ENCODE measurements around the gene FOXL3. TPM values are rescaled to one million over a fixed set of nuclear protein-coding genes. Genes with fewer than 3 reads are reported as not detected.

Gene FOXL3
- total RNA-seq, 4 donors from 2014 or later, result not detected

- TF ChIP-seq EP300 (IDR thresholded peaks at IDR 0.05) (no peak), CTCF (IDR thresholded peaks at IDR 0.05) (no peak), POLR2AphosphoS5 (IDR thresholded peaks at IDR 0.05) (no peak), POLR2A (IDR thresholded peaks at IDR 0.05; ENCODE audit: low read depth) (no peak)
Observed at GRCh38 chr7:325811-326210, 35.8 kb downstream of the FOXL3 start.

GRCh38 chr7:326273-326672, 36.3 kb downstream of the FOXL3 start:
- TF ChIP-seq POLR2AphosphoS5 (IDR thresholded peaks at IDR 0.05) (no peak), EP300 (IDR thresholded peaks at IDR 0.05) (no peak), CTCF (IDR thresholded peaks at IDR 0.05) (no peak), POLR2A (IDR thresholded peaks at IDR 0.05; ENCODE audit: low read depth) (no peak)
- peak overlapping the region in 2 of 4 donors; percentile 31 to 35 for H3K27ac ChIP-seq (replicated peaks in 1 of 4)
- WGBS, result 87% methylated on average over 9 of the region's 9 CpGs
- no peaks in the 10 kb centered on the region for H3K36me3 ChIP-seq
- peaks cover 0 to 7% (median 5%) of the 10 kb centered on the region in 4 donors for H3K9me3 ChIP-seq
- DNase-seq (ENCODE audit: extremely low spot score), result no peak
- intact Hi-C loops (cut with DNase I), result no loop called here
- H3K4me3 ChIP-seq, result no peak overlapping the region
- H3K27me3 ChIP-seq, result peaks cover 0 to 6% (median 0%) of the 10 kb centered on the region in 4 donors
- H3K4me1 ChIP-seq, result peaks cover 8 to 15% (median 13%) of the 10 kb centered on the region in 4 donors

More at GRCh38 chr7:325811-326210, 35.8 kb downstream of the FOXL3 start:
- H3K27ac ChIP-seq (replicated peaks in 1 of 4), result peak overlapping the region in 1 of 4 donors; percentile 35
- no peaks in the 10 kb centered on the region for H3K36me3 ChIP-seq
- peaks cover 8 to 15% (median 13%) of the 10 kb centered on the region in 4 donors for H3K4me1 ChIP-seq
- no peak overlapping the region for H3K4me3 ChIP-seq
- peaks cover 0 to 11% (median 0%) of the 10 kb centered on the region in 4 donors for H3K27me3 ChIP-seq
- intact Hi-C loops (cut with DNase I), result no loop called here
- 93% methylated on average over 11 of the region's 11 CpGs for WGBS
- H3K9me3 ChIP-seq, result peaks cover 0 to 7% (median 5%) of the 10 kb centered on the region in 4 donors
- DNase-seq (ENCODE audit: extremely low spot score), result no peak

- 74% methylated on average over 6 of the region's 6 CpGs for WGBS
- intact Hi-C loops (cut with DNase I), result no loop called here
- peak overlapping the region in 1 of 4 donors; percentile 31 for H3K27ac ChIP-seq (replicated peaks in 1 of 4)
Observed at GRCh38 chr7:326809-327232, 36.9 kb downstream of the FOXL3 start.

GRCh38 chr7:327233-327931, 37.4 kb downstream of the FOXL3 start:
- intact Hi-C loops (cut with DNase I), result no loop called here

More at GRCh38 chr7:326809-327232, 36.9 kb downstream of the FOXL3 start:
- Histone ChIP-seq H3K27me3 (peaks cover 0 to under 1% (median 0%) of the 10 kb centered on the region in 4 donors), H3K4me3 (no peak overlapping the region), H3K4me1 (peaks cover 7 to 13% (median 10%) of the 10 kb centered on the region in 4 donors), H3K36me3 (no peaks in the 10 kb centered on the region), H3K9me3 (peaks cover 0 to 7% (median 5%) of the 10 kb centered on the region in 4 donors)
- no peak for DNase-seq (ENCODE audit: extremely low spot score)
- TF ChIP-seq POLR2A (IDR thresholded peaks at IDR 0.05; ENCODE audit: low read depth) (no peak), CTCF (IDR thresholded peaks at IDR 0.05) (no peak), POLR2AphosphoS5 (IDR thresholded peaks at IDR 0.05) (no peak), EP300 (IDR thresholded peaks at IDR 0.05) (no peak)

More at GRCh38 chr7:327233-327931, 37.4 kb downstream of the FOXL3 start:
- H3K4me1 ChIP-seq, result peaks cover 7 to 13% (median 9%) of the 10 kb centered on the region in 4 donors
- DNase-seq (ENCODE audit: extremely low spot score), result no peak
- no peaks in the 10 kb centered on the region for H3K27me3 ChIP-seq
- H3K4me3 ChIP-seq, result no peak overlapping the region
- 88% methylated on average over 19 of the region's 29 CpGs for WGBS
- TF ChIP-seq POLR2AphosphoS5 (IDR thresholded peaks at IDR 0.05) (no peak), EP300 (IDR thresholded peaks at IDR 0.05) (no peak), POLR2A (IDR thresholded peaks at IDR 0.05; ENCODE audit: low read depth) (no peak), CTCF (IDR thresholded peaks at IDR 0.05) (no peak)
- peaks cover 0 to 7% (median 5%) of the 10 kb centered on the region in 4 donors for H3K9me3 ChIP-seq
- no peaks in the 10 kb centered on the region for H3K36me3 ChIP-seq
- peak overlapping the region in 1 of 4 donors; percentile 22 for H3K27ac ChIP-seq (replicated peaks in 1 of 4)
